HG03060 (cell line): ENCODE results near the gene PLEKHJ1.

ENCODE experiments used
- ATAC-seq: cut with Tn5 transposase; IDR thresholded peaks from one replicate; pipeline ENCODE4 v1.9.1; 2021; ENCODE audit warnings: low read depth, moderate number of reproducible peaks; ENCODE audit not compliant: unreplicated experiment

Gene PLEKHJ1

DNA sequence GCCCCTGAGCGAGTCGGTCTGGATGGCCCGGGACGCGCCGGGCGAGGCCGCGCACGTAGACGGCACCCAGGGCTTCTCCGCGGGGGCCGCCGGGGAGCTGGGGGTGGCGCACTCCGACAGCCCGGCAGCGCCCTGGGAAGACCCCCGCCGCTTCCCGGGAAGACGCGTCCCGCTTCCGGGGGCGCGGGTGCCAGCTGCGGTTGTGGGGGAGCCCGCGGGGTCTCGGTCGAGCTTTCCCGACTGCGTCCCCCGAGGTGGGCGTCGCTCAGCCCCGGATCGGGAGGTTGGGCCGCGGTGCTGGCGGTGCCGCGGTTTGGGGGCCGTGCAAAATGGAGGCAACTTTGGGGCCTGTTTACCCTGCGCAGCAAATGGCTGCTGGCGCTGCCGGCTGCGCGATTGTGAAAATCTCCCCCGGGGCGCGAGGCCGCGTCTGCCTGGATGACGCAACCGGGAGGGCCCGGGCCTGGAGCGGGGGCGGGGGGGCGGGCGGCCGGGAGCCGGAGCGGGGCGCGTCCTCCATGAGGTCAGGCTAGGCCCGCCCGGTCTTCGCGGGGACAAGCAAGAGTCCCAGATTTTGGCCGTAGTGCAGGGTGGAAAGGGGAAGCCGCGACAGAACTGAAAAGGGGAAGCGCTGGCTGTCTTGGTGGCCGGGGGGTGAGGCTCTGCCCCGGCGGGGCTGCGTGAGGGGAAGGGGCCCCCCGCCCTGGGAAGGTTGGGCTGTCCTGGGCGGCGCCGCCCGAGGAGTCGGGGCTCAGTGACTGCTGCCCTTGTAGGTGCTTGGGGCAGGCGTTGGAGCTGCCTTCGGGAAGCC lies 34.5 kb upstream of the PLEKHJ1 start:
- no peak for ATAC-seq

GRCh38 chr19:2270157-2270422 lies 34.0 kb upstream of the PLEKHJ1 start:
- ATAC-seq, result no peak

DNA sequence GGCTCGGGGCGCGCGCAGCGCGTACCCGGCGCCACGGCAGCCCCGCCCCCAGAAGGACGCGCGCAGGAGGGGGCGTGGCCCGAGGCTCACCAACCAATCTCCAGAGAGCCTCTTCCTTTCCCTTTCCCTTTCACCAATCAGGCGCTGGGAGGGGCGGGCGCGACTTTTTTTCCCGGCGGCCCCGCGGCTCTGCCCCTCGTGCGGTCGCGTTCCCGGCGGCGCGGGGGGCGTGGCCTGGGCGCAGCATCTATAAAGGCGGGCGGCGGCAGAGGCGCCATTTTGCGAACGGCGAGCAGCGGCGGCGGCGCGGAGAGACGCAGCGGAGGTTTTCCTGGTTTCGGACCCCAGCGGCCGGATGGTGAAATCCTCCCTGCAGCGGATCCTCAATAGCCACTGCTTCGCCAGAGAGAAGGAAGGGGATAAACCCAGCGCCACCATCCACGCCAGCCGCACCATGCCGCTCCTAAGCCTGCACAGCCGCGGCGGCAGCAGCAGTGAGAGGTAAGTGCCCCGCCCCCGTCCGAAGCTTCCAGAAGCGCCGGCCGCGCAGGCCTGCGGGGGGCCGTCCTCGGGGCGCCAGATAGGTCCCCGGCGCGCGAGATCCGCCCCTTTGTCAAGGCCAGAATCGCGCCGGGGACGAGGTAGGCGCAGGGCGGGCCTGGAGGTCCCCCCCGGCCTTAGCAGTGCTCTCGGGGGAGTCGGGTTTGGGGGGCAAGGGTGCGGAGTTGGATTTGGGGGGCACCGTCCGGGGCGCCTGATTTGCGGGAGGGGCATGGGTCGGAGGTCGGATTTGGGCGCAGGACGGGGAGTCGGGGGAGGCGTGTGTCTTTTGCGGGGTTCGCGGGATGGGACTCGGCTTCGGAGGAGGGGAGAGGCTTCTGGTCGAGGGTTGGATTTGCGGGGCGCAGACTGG lies 33.4 kb upstream of the PLEKHJ1 start:
- peak; percentile 35 for ATAC-seq

DNA sequence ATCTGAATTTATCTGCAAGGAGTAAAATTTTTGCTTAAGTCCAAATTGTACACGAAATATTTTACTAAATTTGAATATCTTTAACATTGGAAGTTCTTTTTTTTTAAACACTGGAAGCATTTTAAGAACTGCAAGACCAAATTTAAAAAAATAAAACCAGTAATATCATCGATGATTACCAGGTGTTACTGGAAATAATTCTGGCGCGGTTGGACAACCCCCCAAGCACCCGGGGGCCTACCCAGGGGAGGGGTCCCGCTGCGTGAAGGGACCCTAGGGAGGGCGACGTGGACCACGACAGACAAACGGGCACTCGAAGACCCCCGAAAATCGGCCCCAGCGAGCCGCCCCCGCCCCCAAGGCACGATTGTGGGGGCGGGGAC lies 32.7 kb upstream of the PLEKHJ1 start:
- ATAC-seq, result no peak

GRCh38 chr19:2268480-2268830 lies 32.3 kb upstream of the PLEKHJ1 start:
- no peak for ATAC-seq

GRCh38 chr19:2266183-2266993 lies 30.3 kb upstream of the PLEKHJ1 start:
- ATAC-seq, result no peak

DNA sequence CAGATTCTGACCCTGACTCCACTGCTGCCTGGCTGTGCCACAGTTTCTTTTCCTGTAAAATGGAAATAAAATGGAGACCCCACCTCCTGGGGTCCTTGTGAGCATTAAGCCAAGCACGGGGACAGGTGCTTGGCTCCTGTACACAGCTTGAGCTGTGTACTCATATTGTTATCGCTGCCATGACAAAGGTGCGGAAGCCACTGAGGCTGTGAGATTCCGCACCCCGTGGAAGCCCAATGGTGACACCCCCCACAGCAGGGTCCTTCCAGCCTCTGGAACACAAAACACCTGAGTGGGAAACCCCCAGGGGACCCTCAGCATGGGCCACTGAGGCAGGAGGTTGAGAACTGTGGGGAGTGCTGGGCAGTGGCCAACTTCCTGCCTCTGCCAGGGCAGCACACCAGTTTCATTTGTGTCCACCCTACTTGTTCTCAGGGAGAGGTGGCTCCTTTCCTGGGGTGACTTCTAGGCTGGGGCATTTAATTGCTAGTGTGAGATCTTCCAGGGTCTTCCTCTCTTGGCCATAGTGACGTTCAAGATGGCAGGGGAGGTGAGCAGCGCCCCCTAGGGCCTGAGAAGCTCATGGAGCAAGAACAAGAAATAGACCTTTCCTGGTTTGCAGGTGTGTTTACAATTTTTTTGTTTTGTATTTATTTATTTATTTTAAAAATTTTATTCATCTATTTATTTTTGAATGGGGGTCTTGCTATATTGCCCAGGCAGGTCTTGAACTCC lies 25.5 kb upstream of the PLEKHJ1 start:
- ATAC-seq, result no peak

DNA sequence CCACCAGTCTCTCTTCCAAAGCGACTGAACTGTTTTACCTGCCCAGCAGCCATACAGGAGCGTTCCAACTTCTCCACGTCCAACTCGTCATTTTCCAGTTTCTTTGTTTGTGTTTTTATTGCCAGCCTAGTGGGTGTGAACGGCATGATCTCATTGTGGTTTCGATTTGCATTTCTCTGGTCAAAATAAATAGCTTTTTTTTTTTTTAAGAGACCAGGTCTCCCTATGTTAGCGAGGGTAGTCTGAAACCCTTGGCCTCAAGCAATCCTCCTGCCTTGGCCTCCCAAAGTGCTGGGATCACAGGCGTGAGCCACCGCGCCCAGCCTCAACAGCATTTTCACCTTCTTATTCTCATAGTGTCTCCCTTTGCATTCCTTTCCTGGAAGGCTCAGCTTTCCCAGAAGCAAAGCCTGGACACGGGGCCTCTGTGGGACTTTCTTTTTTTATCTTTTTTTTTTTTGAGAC lies 24.2 kb upstream of the PLEKHJ1 start:
- ATAC-seq, result no peak

DNA sequence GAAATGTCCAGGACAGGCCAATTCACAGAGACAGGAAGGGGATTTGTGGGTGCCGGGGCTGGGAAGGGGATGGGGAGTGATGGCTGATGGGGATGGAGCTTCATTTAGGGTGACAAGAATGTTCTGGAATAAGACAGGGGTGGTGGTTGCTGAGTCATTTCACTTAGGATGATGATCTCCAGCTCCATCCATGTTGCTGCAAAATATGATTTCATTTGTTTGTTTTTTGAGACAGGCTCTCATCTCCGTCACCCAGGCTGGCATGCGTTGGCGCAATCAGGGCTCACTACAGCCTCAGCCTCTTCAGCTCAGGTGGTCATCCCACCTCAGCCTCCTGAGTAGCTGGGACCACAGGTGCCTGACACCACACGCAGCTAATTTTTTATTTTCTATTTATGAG lies 23.2 kb upstream of the PLEKHJ1 start:
- no peak for ATAC-seq

GRCh38 chr19:2255982-2256685 lies 20.0 kb upstream of the PLEKHJ1 start, which contains the start of gene JSRP1:
Gene JSRP1, minus strand, starts transcription at chr19:2256417. Its CDS starts 1,103 bp downstream, at chr19:2255314.
- ATAC-seq, result no peak

DNA sequence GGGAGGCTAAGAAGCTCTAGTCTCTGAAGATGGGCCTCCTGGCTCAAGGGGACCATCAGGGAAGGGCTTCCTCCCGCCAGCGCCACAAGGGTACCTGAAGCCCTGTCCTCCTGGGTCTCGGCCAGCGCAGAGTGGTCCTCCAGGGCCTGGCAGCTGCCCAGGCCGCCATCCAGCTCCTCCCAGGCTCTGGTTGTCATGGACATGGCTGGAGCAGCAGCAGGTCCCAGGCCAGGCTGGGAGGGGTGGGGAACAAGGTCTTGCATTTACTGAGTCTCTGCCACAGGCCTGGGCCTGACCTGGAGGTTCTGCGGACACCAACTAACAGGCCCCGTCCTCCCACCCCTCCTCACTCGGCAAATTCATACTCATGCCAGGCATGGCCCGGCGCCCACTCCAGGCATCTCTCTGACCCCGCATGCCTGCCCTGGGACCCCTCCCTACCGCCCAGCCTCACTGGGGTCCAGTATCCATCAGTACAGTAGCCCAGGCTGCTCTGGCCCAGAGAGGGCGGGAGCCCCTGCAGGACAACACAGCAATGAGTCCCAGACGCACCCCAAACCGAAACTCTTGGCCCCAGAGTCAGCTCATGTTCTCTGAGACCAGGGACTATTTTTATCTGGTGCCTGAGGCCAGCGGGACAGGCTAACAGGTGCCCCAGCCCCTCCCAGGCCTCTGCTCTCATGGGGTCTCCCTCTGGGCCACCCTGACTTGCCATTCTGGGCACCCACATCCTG lies 19.1 kb upstream of the PLEKHJ1 start:
- ATAC-seq, result no peak

GRCh38 chr19:2254064-2254872 lies 18.1 kb upstream of the PLEKHJ1 start:
- ATAC-seq, result no peak

DNA sequence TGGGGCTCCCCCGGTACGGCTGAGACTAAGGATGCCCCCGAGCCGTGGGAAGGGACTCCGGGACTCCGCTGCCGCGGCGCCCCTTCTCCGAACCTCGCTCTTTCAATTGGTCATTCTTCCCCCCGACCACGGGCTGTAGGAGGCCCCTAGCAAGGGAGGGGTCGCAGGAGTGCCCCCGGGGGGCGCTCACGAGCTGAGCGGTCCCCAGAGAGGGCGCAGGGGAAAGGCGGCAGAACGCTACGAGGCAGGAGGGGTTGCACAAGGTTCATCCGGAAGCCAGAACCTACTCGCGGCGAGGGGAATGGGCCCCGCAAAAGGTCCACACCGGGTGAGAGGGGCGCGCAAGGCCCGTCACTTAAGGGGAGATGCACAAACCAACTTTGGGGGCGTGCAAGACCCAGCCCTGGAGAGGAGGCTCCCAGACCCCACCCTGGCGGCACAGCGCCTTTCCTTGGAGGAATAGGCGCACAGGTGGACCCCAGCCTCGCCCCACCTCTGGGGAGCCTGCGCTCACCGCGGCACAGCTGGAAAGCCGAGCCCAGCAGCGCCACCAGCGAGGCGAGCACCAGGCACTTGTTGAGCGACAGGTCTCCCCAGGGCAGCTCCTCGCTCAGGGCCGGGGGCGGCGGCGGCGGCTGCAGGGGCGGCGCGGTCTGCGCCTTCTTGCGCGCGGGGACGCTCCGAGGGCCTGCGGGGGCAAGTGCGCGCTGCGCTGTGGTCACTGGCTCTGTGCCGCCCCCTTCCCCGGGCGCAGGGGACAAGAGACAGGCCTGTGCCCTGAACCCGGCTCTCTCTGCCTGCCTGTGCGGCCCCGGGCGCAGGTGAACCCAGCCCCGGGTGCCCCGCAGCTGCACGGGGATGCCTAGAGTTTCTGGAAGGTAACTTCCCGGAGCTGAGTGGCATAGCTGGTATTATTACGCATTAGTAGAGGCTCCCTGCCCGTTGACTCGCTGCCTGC lies 17.3 kb upstream of the PLEKHJ1 start:
- ATAC-seq, result no peak

GRCh38 chr19:2252797-2253105 lies 16.6 kb upstream of the PLEKHJ1 start:
- no peak for ATAC-seq

DNA sequence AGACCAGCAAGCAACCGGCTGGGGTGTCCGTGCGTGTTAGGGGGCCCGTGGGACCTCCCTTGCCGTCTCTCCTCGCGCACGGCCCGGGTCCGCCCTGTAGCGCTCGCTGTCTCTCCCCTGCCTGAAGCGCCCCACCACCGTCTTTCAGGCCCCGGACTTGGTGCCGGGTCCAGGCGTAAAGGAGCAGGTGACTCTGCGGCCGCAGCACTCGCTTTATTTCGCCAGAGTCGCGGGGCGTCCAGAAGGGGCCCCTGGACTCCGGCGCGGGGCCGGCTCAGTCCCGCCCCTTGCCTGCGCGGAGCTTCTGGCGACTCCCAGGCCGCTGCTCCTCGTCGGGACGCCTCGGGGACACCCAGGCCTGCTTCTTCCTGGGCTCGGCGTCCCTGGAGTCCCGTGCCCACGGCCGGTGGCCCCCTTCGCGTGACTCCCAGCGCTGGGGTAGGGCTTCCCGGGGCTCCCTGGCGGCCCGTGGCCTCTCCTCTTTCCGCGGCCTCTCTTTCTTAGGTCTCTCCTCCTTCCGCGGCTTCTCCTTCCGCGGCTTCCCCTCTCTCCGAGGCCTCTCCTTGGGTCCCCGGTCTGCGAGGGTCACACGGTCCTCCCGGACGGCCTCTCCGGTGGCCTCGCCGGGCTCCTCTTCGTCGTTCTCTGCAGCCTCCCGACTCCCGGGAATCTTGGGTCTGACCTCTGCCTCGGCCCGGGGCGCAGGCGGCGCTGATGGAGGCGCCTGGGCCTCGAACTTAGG lies 16.1 kb upstream of the PLEKHJ1 start:
- no peak for ATAC-seq
